GM10847 (cell line): Measurements from ENCODE around the gene KIFC3.

Experiments used
- POLR2A ChIP-seq: IDR thresholded peaks from 2 replicates; pipeline ENCODE4 v1.6.1; 2011; ENCODE audit not compliant: insufficient read length; ENCODE audit errors: extremely low read depth

The KIFC3 gene

GRCh38 chr16:57810197-57811031, 8.1 kb upstream of the KIFC3 start:
- no peak for TF ChIP-seq POLR2A

DNA sequence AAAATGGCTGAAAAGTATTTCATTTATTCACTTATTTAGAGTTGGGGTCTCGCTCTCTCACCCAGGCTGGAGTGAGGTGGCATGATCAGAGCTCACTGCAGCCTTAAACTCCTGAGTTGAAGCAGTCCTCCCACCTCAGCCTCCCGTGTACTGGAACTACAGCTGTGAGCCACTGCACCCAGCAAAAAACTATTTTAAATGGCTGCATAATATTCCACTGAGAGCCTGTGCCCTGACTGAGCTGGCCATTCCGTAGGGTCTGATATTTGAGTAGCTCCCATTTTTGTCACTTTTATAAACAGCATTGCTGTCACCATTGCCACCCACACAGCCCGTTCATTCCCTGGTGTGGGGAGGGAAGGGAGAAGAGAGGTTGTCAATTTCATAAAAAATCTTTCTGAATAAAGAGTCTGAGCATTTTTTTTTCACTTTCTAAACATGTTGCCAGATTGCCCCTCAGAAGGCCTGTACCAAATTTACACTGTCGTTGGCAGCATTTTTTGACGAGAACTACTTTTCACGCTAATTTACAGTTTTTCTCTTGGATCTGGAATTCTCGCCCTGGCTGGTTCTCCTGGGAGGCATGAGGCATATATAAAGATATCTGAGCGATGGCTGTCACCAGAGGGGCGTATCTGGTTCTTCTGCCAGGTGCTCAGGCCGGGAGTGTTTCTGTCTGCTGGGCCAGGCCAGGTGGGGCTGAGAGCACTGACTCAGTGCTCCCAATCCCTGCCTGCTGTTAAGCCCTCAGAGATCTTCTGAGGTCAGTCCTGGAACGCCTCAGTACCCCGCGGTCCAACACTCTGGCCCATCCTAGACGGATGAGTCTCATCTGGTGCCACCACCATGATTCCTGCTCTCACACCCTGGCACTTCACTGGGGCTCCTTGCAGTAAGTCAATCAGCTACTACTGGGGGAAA, 7.2 kb upstream of the KIFC3 start:
- no peak for TF ChIP-seq POLR2A

DNA sequence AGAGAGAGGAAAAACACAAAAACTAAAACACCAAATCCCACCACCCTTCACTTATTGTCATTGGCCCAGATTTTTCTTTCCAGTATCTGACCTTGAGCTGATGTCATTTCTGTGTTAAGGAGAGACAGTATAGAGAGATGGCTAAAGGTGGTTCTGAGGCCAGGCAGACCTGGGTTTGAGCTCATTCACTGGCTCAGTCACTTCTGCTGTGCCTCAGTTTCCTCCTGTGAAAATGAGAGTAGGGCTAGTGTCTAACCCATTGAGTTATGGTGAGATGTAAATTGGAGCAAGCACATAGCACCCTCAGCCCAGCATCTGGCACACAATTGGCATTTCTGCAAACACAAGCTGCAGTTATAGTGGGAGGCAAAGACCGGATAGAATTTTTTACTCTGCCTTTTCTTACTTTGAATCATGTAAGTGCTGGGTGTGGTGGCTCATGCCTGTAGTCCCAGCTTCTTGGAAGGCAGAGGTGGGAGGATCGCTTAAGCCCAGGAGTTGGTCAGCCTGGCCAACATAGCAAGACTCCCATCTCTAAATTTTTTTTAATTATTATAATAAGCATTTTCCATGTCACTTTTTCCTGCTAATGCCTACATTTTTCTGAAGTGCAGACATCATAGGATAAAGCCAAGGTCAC, 6.4 kb upstream of the KIFC3 start:
- no peak for TF ChIP-seq POLR2A

- no peak for TF ChIP-seq POLR2A
These were observed 5.8 kb upstream of the KIFC3 start for GRCh38 chr16:57807968-57808528.

DNA sequence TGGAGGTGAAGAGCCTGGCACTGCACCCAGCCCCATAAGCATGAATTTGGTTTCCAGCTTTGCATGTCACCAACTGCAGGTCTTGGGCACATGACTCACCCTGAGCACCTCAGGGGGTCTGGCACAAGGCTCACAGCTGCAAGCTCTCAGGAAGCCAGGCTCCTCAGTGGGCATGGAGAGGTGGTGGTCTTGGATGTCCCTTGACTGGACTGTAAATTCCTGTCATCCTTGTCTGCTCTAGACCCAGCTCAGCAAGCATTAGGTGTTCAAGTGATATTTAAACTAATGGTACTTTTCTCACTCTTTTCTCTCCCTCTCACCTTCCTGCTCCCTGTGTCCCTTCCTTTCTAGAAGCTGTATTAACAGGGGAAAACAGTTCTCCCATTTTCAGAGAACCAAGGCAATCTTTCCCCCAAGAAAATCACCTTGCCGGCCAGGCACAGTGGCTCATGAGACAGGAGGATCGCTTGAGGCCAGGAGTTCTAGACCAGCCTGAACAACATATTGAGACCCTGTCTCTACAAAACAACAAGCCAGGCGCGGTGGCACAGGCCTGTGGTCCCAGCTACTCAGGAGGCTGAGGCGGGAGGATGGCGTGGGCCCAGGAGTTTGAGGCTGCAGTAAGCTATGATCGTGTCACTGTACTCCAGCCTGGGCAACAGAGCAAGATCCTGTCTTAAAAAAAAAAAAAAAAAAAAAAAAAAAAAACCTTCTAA, 5.1 kb upstream of the KIFC3 start:
- no peak for TF ChIP-seq POLR2A

DNA sequence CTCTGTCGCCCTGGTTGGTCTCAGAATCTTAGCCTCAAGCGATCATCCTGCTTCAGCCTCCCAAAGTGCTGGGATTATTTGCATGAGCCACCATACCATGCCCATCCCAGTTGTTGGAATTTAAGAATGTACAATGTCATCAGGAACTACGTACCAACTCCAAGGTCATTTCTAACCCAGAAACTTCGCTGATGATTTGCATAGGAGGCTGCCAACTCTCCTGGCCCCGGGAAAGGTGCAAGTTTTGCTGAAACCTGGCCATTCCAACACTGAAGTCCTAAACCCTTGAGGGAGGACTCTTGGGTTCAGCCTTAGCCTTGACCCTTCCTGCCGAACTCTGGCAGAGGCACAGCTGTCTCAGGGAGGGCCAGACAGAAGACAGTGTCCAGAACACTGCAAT, 2.9 kb upstream of the KIFC3 start:
- no peak for TF ChIP-seq POLR2A

DNA sequence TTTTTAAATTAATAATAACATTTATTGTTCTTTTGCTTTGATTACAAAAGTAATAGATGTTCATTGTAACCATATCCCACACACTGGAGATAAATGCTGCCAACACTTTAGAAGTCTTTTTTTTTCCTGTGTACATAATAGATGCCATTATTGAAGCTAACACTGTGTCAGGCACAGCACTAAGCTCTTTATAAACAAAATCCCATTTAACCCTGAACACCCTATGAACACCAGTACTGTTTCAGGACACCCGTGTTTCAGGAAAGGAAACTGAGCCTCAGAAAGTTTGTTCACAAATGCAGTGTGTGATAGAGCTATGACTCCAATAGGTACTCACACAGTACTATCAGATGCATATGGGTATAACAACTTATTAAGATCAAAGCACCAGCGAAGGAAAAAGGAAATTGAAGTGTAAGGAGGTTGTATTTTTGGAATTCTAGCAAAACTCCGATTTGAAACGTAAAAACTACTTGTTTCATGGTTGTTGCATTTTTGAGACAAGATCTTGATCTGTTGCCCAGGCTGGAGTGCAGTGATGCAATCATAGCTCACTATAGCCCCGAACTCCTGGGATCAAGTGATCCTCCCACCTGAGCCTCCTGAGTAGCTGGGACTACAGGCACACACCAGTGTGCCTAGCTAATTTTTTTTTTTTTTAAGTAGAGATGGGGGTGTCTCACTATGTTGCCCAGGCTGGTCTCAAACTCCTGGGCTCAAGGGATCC, 2.0 kb upstream of the KIFC3 start:
- TF ChIP-seq POLR2A: no peak

GRCh38 chr16:57803134-57803990, 1.1 kb upstream of the KIFC3 start:
- no peak for TF ChIP-seq POLR2A

DNA sequence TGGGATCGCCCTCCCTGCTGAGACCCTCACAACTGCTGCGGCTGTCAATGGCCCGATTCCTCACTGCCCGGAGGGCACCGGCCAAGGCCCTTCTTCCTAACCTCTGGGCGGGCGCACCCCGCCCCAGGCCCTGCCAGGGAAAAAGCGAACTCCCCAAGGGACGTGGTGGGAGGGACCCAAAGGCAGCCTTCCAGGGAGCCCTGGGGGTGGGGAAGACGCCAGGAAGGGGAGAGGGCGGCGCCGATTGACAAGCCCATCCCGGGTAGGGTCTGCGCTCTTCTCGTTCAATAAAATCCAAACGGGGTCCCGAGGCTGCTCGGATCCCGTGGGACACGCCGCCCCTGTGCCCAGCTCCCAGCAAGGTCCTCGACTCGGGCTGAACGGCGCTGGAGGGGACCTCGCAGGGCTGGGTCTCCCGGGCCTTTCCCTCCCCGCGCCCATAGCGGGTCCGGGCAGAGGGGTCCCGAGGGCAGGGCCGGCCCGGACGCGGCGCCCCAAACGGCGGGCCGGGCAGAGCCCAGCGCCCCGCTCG, 416 bp downstream of the KIFC3 start:
- no peak for TF ChIP-seq POLR2A

DNA sequence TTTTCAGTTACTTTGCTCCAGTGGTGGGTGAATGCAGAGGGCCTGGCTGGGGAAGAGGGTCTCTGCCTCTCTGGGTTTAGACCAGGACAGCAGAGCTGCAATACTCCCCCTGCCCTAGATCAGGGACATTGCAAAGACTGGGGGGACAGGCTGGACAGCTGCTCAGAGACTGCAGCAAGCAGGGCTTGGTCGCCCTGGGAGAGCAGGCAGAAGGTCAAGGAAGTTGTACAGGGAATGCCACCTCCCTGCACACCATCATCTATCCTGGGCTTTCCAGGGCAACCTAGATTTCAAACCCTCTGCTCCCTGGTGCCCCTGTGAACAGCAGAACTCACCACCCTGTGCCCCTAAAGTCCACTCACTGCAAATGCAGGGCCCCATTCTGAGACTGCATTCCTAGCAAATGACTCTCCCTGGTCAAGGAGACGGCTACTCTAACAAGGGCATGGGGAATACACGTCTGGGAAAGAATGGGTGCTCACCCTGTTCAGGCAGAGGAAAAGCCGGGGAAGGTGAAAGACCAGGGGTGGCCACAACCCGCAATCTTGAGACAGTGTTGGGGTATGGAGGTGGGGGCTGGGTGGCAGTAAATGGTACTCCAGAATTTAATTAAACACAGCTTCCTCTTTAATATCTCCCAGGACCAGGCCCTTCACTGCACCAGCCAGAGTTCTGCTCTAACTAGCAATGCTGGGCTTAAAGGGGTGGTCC, 1.0 kb downstream of the KIFC3 start:
- TF ChIP-seq POLR2A: no peak

DNA sequence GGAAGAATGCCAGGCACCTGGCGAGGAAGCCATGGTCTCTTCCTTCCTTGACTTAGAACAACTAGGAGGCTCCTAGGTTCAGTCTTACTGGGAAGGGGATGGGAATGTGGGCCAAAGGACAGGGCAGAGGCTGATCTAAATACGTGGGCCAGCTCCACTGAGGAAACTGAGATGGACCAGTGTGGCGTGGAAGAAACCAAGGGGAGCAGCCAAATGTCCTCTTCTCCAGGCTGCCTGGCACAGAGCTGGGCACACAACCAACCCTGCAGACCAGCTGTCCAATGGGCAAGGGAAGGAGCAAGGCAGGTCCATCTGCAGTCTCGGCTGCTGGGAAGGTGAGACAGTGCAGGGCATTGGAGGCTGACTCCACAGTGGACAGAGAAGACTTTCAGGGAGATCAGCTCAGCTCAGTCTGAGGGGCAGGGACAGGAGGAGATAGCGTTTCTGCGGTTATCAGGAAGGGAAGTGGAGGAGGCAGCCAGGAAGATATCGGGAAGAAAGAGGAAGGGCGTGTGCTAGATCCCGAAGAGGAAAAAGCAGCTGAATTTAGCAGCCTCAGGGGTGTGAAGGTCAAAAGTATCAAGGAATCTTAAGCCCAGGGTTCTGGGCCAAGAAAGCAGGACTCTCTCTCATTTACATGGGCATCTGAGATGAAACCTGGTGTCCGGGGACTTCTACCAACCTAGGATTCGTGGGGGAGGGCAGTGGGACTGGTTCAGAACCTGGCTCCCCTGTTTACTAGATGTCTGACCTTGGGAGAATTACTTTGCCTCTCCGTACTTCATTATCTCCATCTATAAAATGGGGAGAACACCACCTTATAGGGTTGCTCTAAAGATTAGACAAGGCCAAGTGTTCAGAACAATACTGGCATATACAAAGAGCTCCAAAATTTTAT, 1.8 kb downstream of the KIFC3 start:
- no peak for TF ChIP-seq POLR2A
